Mammary epithelial cell (primary cell): ENCODE measurements around the gene RNF8.

Source experiments
- CTCF ChIP-seq, 2 donors: IDR thresholded peaks in 1 of 2; conservative IDR thresholded peaks in 1 of 2; 2 replicates each; pipeline ENCODE4 v1.5.1; 2011 to 2012; ENCODE audit warnings: inconsistent platforms in 2 of 2, low read length in 2 of 2, mild to moderate bottlenecking in 2 of 2, control low read depth in 1 of 2, low read depth in 1 of 2; ENCODE audit not compliant: insufficient read depth in 1 of 2; ENCODE audit errors: extremely low read depth in 1 of 2
- EZH2 ChIP-seq: IDR thresholded peaks from 2 replicates; pipeline ENCODE4 v1.6.1; 2012; ENCODE audit warnings: low read length, inconsistent platforms, borderline replicate concordance

- TF ChIP-seq CTCF (conservative IDR thresholded peaks at IDR 0.05 in 1 of 2, IDR thresholded peaks at IDR 0.05 in 1 of 2; ENCODE audit: extremely low read depth in 1 of 2, insufficient read depth in 1 of 2, low read depth in 1 of 2, low read length in 2 of 2) (no peak), EZH2 (no peak)
These were observed 64.9 kb downstream of the RNF8 start for GRCh38 chr6:37418722-37419121.
